Activated CD4-positive, alpha-beta T cell treated with anti-CD3 and anti-CD28 coated beads, Interleukin-2, Interleukin-6, amounts not matched to agents 100 ng/mL and 50 ng/mL, durations not matched to agents 16 hours and 8 hours (primary cell): ENCODE measurements around the gene NFE2L3.
"Not testable (repeated sequence)": the region's sequence is repeated elsewhere in the genome, so short reads cannot be mapped to it uniquely, and the experiment has no call there.

Experiments
- DNase-seq: peaks from one replicate; pipeline ENCODE4 v3.0.0-alpha.2; 2020

NFE2L3 gene

GRCh38 chr7:26147646-26148306 lies 4.2 kb upstream of the NFE2L3 start:
- not testable (repeated sequence) for DNase-seq

- DNase-seq: not testable (repeated sequence)
Observed at GRCh38 chr7:26148307-26148700, 3.7 kb upstream of the NFE2L3 start.

GRCh38 chr7:26149391-26149977 lies 2.5 kb upstream of the NFE2L3 start:
- DNase-seq: no peak

- peak; percentile 30 for DNase-seq
Observed at GRCh38 chr7:26151096-26151495, 902 bp upstream of the NFE2L3 start.

GRCh38 chr7:26151650-26151952 lies 397 bp upstream of the NFE2L3 start:
- no peak for DNase-seq

- peak; percentile 54 for DNase-seq
Observed at GRCh38 chr7:26152782-26153240, 813 bp downstream of the NFE2L3 start.

GRCh38 chr7:26153241-26153822 lies 1.3 kb downstream of the NFE2L3 start:
- peak; percentile 53 for DNase-seq

GRCh38 chr7:26153823-26154783 lies 2.1 kb downstream of the NFE2L3 start:
- peak; percentile 75 for DNase-seq

- DNase-seq: peak; percentile 32
Observed at GRCh38 chr7:26155531-26156375, 3.8 kb downstream of the NFE2L3 start.

- DNase-seq: peak; percentile 82
Observed at GRCh38 chr7:26156451-26157420, 4.7 kb downstream of the NFE2L3 start.

GRCh38 chr7:26157520-26158105 lies 5.6 kb downstream of the NFE2L3 start:
- no peak for DNase-seq

GRCh38 chr7:26159243-26159642 lies 7.2 kb downstream of the NFE2L3 start:
- no peak for DNase-seq

- no peak for DNase-seq
Observed at GRCh38 chr7:26160896-26161295, 8.9 kb downstream of the NFE2L3 start.

GRCh38 chr7:26162431-26162830 lies 10.4 kb downstream of the NFE2L3 start:
- DNase-seq: no peak

- DNase-seq: peak; percentile 32
Observed at GRCh38 chr7:26163804-26164203, 11.8 kb downstream of the NFE2L3 start.

GRCh38 chr7:26165950-26166683 lies 14.1 kb downstream of the NFE2L3 start:
- DNase-seq: no peak

- peak; percentile 39 for DNase-seq
Observed at GRCh38 chr7:26166684-26167266, 14.8 kb downstream of the NFE2L3 start.

- DNase-seq: peak; percentile 60
Observed at GRCh38 chr7:26167303-26167934, 15.4 kb downstream of the NFE2L3 start.

GRCh38 chr7:26168458-26169023 lies 16.5 kb downstream of the NFE2L3 start:
- DNase-seq: no peak
